ENCODE measurements around the gene TTC6. TPM values are rescaled to one million over a fixed set of nuclear protein-coding genes. Genes with fewer than 3 reads are reported as not detected.

Gene TTC6
- total RNA-seq, 2 donors from 2014 or later: 8.1 to 11.0 TPM

- DNase-seq: no peak
- H3K36me3 ChIP-seq (ENCODE audit: control insufficient read depth, insufficient read depth, low read length): no peaks in the 10 kb centered on the region
- no peak overlapping the region for H3K4me3 ChIP-seq (ENCODE audit: low read length)
- H3K27ac ChIP-seq (ENCODE audit: low read depth, low read length): no peak overlapping the region
- Mint-ChIP-seq H3K9me3 (peaks cover 5% of the 10 kb centered on the region), H3K27me3 (ENCODE audit: insufficient read depth) (peaks cover 94% of the 10 kb centered on the region), H3K27ac (no peak overlapping the region), H3K4me3 (no peak overlapping the region), H3K4me1 (peaks cover 4% of the 10 kb centered on the region), H3K36me3 (ENCODE audit: low read depth) (peaks cover 14% of the 10 kb centered on the region)
- no peaks in the 10 kb centered on the region for H3K4me1 ChIP-seq (ENCODE audit: control insufficient read depth, insufficient read depth, low read length)
- no peak overlapping the region for H3K9ac ChIP-seq (ENCODE audit: extremely low read depth, low read length, poor library complexity, severe bottlenecking)
- TF ChIP-seq CTCF (conservative IDR thresholded peaks at IDR 0.05): no peak
- H3K9me3 ChIP-seq (ENCODE audit: control insufficient read depth, low read length): no peaks in the 10 kb centered on the region
- H3K27me3 ChIP-seq (ENCODE audit: control insufficient read depth, insufficient read depth, low read length, poor library complexity, severe bottlenecking): peaks cover 89% of the 10 kb centered on the region
Measured at GRCh38 chr14:37606678-37607077, 11.2 kb downstream of the TTC6 start.

GRCh38 chr14:37608649-37609048 lies 13.2 kb downstream of the TTC6 start:
- H3K4me3 Mint-ChIP-seq: no peak overlapping the region
- H3K4me1 Mint-ChIP-seq: no peaks in the 10 kb centered on the region
- H3K4me3 ChIP-seq (ENCODE audit: low read length): no peak overlapping the region
- no peak overlapping the region for H3K9ac ChIP-seq (ENCODE audit: extremely low read depth, low read length, poor library complexity, severe bottlenecking)
- WGBS, 2 experiments (ENCODE audit: insufficient coverage in 1 of 2, insufficient read length in 1 of 2): 85 to 98% methylated on average over 2 of the region's 3 CpGs
- H3K4me1 ChIP-seq (ENCODE audit: control insufficient read depth, insufficient read depth, low read length): no peaks in the 10 kb centered on the region
- H3K27ac ChIP-seq (ENCODE audit: low read depth, low read length): no peak overlapping the region
- TF ChIP-seq CTCF (conservative IDR thresholded peaks at IDR 0.05): no peak
- peaks cover 20% of the 10 kb centered on the region for H3K9me3 Mint-ChIP-seq
- H3K27ac Mint-ChIP-seq: no peak overlapping the region
- no peaks in the 10 kb centered on the region for H3K36me3 ChIP-seq (ENCODE audit: control insufficient read depth, insufficient read depth, low read length)
- H3K9me3 ChIP-seq (ENCODE audit: control insufficient read depth, low read length): peaks cover 15% of the 10 kb centered on the region
- peaks cover 21% of the 10 kb centered on the region for H3K36me3 Mint-ChIP-seq (ENCODE audit: low read depth)
- no peak for DNase-seq
- H3K27me3 ChIP-seq (ENCODE audit: control insufficient read depth, insufficient read depth, low read length, poor library complexity, severe bottlenecking): peaks cover 80% of the 10 kb centered on the region
- peaks cover 88% of the 10 kb centered on the region for H3K27me3 Mint-ChIP-seq (ENCODE audit: insufficient read depth)

- Histone ChIP-seq H3K27me3 (ENCODE audit: control insufficient read depth, insufficient read depth, low read length, poor library complexity, severe bottlenecking) (peaks cover 57% of the 10 kb centered on the region), H3K9ac (ENCODE audit: extremely low read depth, low read length, poor library complexity, severe bottlenecking) (no peak overlapping the region), H3K27ac (ENCODE audit: low read depth, low read length) (no peak overlapping the region), H3K4me1 (ENCODE audit: control insufficient read depth, insufficient read depth, low read length) (no peaks in the 10 kb centered on the region), H3K36me3 (ENCODE audit: control insufficient read depth, insufficient read depth, low read length) (no peaks in the 10 kb centered on the region), H3K4me3 (ENCODE audit: low read length) (no peak overlapping the region), H3K9me3 (ENCODE audit: control insufficient read depth, low read length) (peaks cover 38% of the 10 kb centered on the region)
- H3K27ac Mint-ChIP-seq: no peak overlapping the region
- H3K4me1 Mint-ChIP-seq: no peaks in the 10 kb centered on the region
- peaks cover 34% of the 10 kb centered on the region for H3K36me3 Mint-ChIP-seq (ENCODE audit: low read depth)
- WGBS, 2 experiments (ENCODE audit: insufficient coverage in 1 of 2, insufficient read length in 1 of 2): 42 to 58% methylated on average over 29 to 52 of the region's 52 CpGs
- peak overlapping the region; percentile 31 for H3K4me3 Mint-ChIP-seq
- DNase-seq: no peak
- no peak for TF ChIP-seq CTCF (conservative IDR thresholded peaks at IDR 0.05)
- peaks cover 40% of the 10 kb centered on the region for H3K9me3 Mint-ChIP-seq
- H3K27me3 Mint-ChIP-seq (ENCODE audit: insufficient read depth): peaks cover 69% of the 10 kb centered on the region
Measured at GRCh38 chr14:37610945-37611523, 15.6 kb downstream of the TTC6 start.

Data from endodermal cell (in vitro differentiated cells).